DOHH2 (cell line): ENCODE data around the gene ABLIM2.

Experiments
- H3F3A ChIP-seq: fragments of 200-600 bp; sonication (generic), shearing (Covaris generic); 2 replicates; pipeline ENCODE4 v1.6.0; 2016; ENCODE audit warnings: antibody characterized with exemption, mild to moderate bottlenecking; ENCODE audit not compliant: control insufficient read depth, insufficient read depth
- H3K27ac ChIP-seq: fragments of 200-600 bp; sonication (generic); 2 replicates; pipeline ENCODE4 v1.5.1; 2014; ENCODE audit warnings: low read depth, mild to moderate bottlenecking, low read length, moderate library complexity
- H3K27me3 ChIP-seq: fragments of 200-600 bp; sonication (generic); 2 replicates; pipeline ENCODE4 v1.6.1; 2014; ENCODE audit warnings: mild to moderate bottlenecking, low read length, mixed read lengths; ENCODE audit not compliant: control insufficient read depth
- H3K36me3 ChIP-seq: fragments of 200-600 bp; sonication (generic); 2 replicates; pipeline ENCODE4 v1.6.1; 2014; ENCODE audit warnings: mild to moderate bottlenecking, low read length, moderate library complexity, mixed read lengths; ENCODE audit not compliant: control insufficient read depth
- H3K4me1 ChIP-seq: fragments of 200-600 bp; sonication (generic); 2 replicates; pipeline ENCODE4 v1.6.1; 2014; ENCODE audit warnings: mild to moderate bottlenecking, low read length, mixed read lengths; ENCODE audit not compliant: control insufficient read depth
- H3K4me2 ChIP-seq: fragments of 200-600 bp; sonication (generic); 2 replicates; pipeline ENCODE4 v1.6.0; 2014; ENCODE audit warnings: mild to moderate bottlenecking, low read length, moderate library complexity
- H3K4me3 ChIP-seq: fragments of 200-600 bp; sonication (generic); 2 replicates; pipeline ENCODE4 v1.5.1; 2014; ENCODE audit warnings: mild to moderate bottlenecking, low read length, mixed read lengths
- H3K79me2 ChIP-seq: fragments of 200-600 bp; sonication (generic); 2 replicates; pipeline ENCODE4 v1.6.1; 2014; ENCODE audit warnings: mild to moderate bottlenecking, low read length, mixed read lengths; ENCODE audit not compliant: control insufficient read depth
- H3K9me2 ChIP-seq: fragments of 200-600 bp; sonication (generic); replicated peaks from 2 replicates; pipeline ENCODE4 v1.6.1; 2014; ENCODE audit warnings: mild to moderate bottlenecking, low read length, mixed read lengths; ENCODE audit not compliant: control insufficient read depth
- H3K9me3 ChIP-seq: fragments of 200-600 bp; sonication (generic); 2 replicates; pipeline ENCODE4 v1.6.1; 2014; ENCODE audit warnings: antibody characterized with exemption, low read length, mixed read lengths; ENCODE audit not compliant: control insufficient read depth, insufficient read depth
- H4K20me1 ChIP-seq: fragments of 200-600 bp; sonication (generic); 2 replicates; pipeline ENCODE4 v1.6.0; 2014; ENCODE audit warnings: low read depth, mild to moderate bottlenecking, antibody characterized with exemption, low read length, moderate library complexity; ENCODE audit not compliant: control insufficient read depth, insufficient read depth
- EZH2phosphoT487 ChIP-seq: fragments of 200-600 bp; sonication (generic); IDR thresholded peaks from 2 replicates; pipeline ENCODE4 v1.6.1; 2017; ENCODE audit warnings: borderline replicate concordance, mild to moderate bottlenecking, antibody characterized with exemption, low read length, moderate library complexity, mixed read lengths
- TF ChIP-seq, protein P1 (sequence below): fragments of 200-600 bp; sonication (generic); IDR thresholded peaks from one replicate; pipeline ENCODE4 v1.5.1; 2014; ENCODE audit warnings: antibody characterized with exemption, mild to moderate bottlenecking, low read depth, low read length; ENCODE audit not compliant: poor library complexity, severe bottlenecking

Gene ABLIM2

DNA sequence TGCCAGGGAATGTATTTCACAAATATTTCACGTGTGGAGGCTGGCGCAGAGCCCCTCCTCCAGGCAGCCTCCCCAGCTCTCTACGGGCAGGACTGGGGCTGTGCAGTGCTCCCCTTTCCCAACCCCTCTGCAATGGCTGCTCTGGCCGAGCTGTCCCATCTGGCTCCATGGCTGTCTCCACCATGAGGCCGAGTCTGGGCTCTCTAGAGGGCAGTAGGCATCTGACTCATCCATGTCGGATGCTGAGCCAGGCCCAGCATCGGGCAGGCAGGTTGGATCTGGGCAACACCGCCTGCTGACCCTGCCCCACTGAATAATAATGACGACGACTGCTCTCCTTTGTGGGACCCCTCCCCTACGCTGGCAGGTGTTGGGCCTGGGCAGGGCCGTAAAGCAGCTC is 29.5 kb upstream of the ABLIM2 start:
- H3K4me2 ChIP-seq, result no peak overlapping the region

DNA sequence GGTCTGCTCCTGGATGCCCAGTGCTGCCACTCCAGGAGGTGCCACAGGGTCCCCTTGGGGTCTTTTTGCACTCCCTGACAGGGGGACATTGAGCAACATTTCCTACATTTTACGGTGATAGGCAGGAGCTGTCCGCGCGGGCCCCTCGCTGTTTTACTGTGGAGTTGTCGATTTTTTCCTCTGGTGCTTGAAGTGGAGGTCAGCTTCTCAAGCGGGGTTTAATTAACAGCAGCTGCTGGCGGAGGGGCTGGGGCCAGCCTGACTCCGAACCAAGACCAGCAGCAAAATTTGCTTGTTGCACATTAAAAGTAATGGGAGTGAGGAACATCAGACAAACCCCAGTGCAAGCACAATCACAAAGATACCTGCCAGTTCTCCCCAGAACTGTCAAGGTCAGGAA is 27.3 kb upstream of the ABLIM2 start:
- H3K9me3 ChIP-seq, result no peaks in the 10 kb centered on the region
- no peak overlapping the region for H3K27ac ChIP-seq
- H3K4me3 ChIP-seq, result no peak overlapping the region
- no peak overlapping the region for H3K4me2 ChIP-seq
- no peaks in the 10 kb centered on the region for H4K20me1 ChIP-seq
- H3K79me2 ChIP-seq, result no peaks in the 10 kb centered on the region
- H3K27me3 ChIP-seq, result peaks cover 8% of the 10 kb centered on the region
- peaks cover 7% of the 10 kb centered on the region for H3K4me1 ChIP-seq
- TF ChIP-seq EZH2phosphoT487, result no peak
- TF ChIP-seq, protein P1, sequence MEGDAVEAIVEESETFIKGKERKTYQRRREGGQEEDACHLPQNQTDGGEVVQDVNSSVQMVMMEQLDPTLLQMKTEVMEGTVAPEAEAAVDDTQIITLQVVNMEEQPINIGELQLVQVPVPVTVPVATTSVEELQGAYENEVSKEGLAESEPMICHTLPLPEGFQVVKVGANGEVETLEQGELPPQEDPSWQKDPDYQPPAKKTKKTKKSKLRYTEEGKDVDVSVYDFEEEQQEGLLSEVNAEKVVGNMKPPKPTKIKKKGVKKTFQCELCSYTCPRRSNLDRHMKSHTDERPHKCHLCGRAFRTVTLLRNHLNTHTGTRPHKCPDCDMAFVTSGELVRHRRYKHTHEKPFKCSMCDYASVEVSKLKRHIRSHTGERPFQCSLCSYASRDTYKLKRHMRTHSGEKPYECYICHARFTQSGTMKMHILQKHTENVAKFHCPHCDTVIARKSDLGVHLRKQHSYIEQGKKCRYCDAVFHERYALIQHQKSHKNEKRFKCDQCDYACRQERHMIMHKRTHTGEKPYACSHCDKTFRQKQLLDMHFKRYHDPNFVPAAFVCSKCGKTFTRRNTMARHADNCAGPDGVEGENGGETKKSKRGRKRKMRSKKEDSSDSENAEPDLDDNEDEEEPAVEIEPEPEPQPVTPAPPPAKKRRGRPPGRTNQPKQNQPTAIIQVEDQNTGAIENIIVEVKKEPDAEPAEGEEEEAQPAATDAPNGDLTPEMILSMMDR, result no peak
- H3K9me2 ChIP-seq, result no peaks in the 10 kb centered on the region
- H3K36me3 ChIP-seq, result no peaks in the 10 kb centered on the region
- H3F3A ChIP-seq, result no peaks in the 10 kb centered on the region

More for the DNA sequence above, 29.5 kb upstream of the ABLIM2 start:
- Histone ChIP-seq H3K27ac (no peak overlapping the region), H3K36me3 (no peaks in the 10 kb centered on the region), H3K4me3 (no peak overlapping the region), H3K27me3 (peaks cover 8% of the 10 kb centered on the region), H3K79me2 (no peaks in the 10 kb centered on the region), H3K9me2 (no peaks in the 10 kb centered on the region), H3K4me1 (peaks cover 22% of the 10 kb centered on the region), H3F3A (no peaks in the 10 kb centered on the region), H4K20me1 (no peaks in the 10 kb centered on the region), H3K9me3 (no peaks in the 10 kb centered on the region)
- TF ChIP-seq, protein P1, result no peak
- no peak for TF ChIP-seq EZH2phosphoT487

DNA sequence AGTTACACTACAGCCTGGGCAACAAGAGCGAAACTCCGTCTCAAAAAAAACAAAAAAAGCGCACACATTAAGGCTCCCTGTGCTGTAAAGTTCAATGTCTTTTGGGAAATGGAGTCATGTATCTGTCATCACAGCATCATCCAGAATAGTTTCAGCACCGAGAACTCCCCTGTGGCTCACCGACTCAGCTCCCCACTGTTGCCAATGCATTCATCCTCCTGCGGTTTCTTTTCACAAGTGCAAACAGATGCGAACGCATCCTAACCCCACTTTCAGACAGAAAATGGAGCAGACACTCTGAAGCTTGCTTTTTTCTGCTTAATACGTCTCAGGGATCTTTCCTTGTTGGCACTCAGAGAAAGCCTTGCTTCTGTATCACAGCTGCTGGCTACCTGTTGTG is 26.7 kb upstream of the ABLIM2 start:
- no peaks in the 10 kb centered on the region for H3F3A ChIP-seq
- H3K27ac ChIP-seq, result no peak overlapping the region
- H3K4me3 ChIP-seq, result no peak overlapping the region
- no peaks in the 10 kb centered on the region for H3K9me2 ChIP-seq
- H3K4me1 ChIP-seq, result peaks cover 6% of the 10 kb centered on the region
- no peaks in the 10 kb centered on the region for H4K20me1 ChIP-seq
- no peaks in the 10 kb centered on the region for H3K79me2 ChIP-seq
- no peaks in the 10 kb centered on the region for H3K9me3 ChIP-seq
- no peak overlapping the region for H3K4me2 ChIP-seq
- H3K27me3 ChIP-seq, result peaks cover 8% of the 10 kb centered on the region
- TF ChIP-seq, protein P1, result no peak
- H3K36me3 ChIP-seq, result no peaks in the 10 kb centered on the region

DNA sequence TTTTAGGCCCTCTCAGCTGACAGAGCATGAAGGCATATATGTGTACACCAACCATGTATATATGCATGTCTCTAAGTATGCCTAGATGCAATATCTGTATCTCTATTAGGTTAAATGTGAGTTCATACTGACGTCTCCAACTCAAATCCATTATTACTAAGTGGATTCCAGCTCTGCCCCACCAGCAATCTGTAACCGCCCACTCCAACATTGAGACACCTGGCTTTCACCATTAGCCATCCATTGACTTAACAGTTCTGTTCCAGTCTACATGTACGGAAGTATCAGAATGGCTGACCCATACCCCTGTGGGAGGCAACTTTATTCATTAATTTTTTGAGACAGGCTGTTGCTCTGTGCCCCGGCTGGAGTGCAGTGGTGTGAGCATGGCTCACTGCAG is 25.4 kb upstream of the ABLIM2 start:
- H3K9me3 ChIP-seq, result no peaks in the 10 kb centered on the region
- no peak overlapping the region for H3K27ac ChIP-seq
- H3K36me3 ChIP-seq, result no peaks in the 10 kb centered on the region
- no peaks in the 10 kb centered on the region for H3K4me1 ChIP-seq
- H3K4me3 ChIP-seq, result no peak overlapping the region
- H3K79me2 ChIP-seq, result no peaks in the 10 kb centered on the region
- no peaks in the 10 kb centered on the region for H4K20me1 ChIP-seq
- no peaks in the 10 kb centered on the region for H3K9me2 ChIP-seq
- H3K4me2 ChIP-seq, result no peak overlapping the region
- TF ChIP-seq, protein P1, result no peak
- TF ChIP-seq EZH2phosphoT487, result no peak
- H3F3A ChIP-seq, result no peaks in the 10 kb centered on the region
- peaks cover 8% of the 10 kb centered on the region for H3K27me3 ChIP-seq
